Eye (tissue), 1 donor: ENCODE measurements around the gene TESK2.
"Not testable (repeated sequence)": the region's sequence is repeated elsewhere in the genome, so short reads cannot be mapped to it uniquely, and the experiment has no call there.

Experiments used
- DNase-seq: peaks from one replicate; pipeline ENCODE4 v3.0.0-alpha.2; 2015

Gene TESK2, protein sequence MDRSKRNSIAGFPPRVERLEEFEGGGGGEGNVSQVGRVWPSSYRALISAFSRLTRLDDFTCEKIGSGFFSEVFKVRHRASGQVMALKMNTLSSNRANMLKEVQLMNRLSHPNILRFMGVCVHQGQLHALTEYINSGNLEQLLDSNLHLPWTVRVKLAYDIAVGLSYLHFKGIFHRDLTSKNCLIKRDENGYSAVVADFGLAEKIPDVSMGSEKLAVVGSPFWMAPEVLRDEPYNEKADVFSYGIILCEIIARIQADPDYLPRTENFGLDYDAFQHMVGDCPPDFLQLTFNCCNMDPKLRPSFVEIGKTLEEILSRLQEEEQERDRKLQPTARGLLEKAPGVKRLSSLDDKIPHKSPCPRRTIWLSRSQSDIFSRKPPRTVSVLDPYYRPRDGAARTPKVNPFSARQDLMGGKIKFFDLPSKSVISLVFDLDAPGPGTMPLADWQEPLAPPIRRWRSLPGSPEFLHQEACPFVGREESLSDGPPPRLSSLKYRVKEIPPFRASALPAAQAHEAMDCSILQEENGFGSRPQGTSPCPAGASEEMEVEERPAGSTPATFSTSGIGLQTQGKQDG

DNA sequence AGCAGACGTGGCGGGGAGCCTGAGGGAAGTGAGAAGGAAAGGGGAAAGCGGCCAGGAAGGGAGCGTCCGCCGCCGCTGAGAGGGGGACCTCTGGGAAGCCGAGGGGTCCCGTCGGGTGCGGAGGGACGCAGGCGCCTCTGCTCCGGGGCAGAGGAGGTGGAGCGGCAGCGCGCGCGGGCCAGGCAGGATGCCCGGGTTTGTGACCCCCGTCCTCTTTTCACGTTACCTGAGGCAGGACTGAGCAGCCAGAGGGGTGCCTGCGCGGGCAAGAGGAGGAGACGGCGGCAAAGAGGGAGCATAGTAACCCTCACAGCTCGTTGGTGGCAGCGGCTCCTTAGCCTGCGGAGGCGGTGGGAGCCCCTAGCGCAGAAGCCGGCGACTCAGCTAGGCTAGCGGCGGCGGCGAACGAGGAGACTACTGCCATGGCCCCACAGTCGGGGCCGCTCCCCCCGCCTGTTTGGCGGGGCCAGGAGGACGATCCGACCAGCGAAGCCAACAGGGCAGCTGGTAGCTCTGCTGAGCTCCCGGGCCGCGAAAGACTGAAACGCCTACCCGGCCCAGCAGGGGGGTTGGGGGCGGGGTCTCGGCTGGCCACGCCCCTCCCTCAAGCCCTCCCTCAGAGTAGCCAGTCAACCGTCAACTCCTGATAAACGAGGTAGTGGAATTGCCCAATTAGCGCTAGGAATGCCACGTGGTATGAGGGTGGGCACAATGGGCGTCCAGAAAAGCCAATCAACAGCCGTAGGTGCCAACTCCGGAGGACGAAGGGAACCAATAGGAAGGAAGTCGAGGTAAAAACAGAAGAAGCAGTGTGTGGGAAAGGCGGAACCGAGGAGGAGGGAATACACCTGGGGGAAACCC is at the start of gene TESK2:
TESK2 (minus strand) TSS at position 538 of the 861 bp plus-strand sequence. CDS start 33,378 bp downstream, outside the sequence.
- peak; percentile 99 for DNase-seq

DNA sequence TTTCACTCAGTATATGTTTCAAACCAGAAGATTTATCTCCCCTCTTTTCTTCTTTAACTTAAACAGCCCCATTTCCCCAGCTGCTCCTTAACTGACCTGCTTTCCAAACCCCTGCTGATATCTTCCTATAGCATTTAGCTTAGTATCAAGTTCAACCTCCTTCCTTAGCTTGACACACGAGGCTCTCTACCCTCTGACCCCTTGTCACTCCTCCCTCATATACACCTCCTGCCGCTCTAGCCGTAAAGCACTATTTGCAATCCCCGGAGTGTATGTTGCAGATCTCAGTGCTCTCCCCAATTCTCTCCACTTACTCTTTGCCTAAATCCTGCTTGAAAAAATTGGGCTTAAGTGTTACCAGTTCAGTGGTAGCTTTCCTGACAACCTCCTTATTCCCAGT is 45.9 kb upstream of the TESK2 start:
- DNase-seq = peak; percentile 18

DNA sequence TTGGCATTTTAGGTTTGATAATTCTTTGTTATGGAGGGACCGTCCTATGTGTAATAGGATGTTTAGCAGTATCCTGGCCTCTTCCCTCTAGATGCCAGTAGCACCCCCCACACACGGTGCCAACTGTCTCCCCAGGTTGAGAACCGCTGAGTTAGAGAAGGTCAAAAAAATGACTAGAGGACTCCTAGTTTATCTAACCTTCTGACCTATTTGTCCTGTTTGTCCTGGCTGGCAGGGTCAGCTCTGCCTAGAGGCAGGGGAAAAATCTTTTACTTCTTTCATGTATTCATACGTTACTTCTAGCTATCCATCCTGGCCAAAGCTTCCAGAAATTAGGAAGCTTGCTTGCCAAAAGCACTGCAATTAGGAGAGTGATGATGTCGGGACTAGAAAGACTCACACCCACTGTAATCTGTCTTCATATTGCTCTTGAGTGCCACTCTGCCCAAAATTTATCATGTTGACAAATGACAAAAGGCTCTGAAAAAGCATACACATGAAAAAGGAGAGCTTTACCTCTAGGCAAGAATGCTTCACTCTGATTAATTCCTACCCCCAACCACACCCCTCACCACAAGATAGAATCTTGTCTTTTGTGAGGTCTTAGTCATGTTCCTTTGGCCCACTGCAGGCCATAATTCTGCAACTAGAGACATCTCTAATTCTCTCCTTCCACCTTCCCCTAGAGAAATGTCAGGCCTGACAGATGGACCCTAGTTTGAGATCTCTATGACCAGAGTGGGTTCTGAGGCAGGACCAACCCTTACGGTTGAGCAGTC is 45.2 kb upstream of the TESK2 start:
- no peak for DNase-seq

DNA sequence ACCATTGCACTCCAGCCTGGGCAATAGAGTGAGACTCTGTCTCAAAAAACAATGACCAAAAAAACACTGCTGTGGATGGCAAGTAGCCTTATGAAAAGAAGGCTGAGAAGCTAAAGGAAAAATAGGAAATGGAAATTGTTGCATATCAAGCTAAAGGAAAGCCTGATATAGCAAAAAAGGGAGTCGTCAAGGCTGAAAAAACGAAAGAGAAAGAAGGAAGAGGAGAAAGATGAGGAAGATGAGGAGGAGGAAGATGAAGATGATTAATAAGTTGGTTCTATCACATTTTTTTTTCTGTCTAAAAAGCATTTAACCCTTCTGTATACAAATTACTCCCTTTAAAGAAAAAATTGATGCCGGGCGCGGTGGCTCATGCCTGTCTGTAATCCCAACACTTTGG is 40.9 kb upstream of the TESK2 start:
- DNase-seq = no peak

DNA sequence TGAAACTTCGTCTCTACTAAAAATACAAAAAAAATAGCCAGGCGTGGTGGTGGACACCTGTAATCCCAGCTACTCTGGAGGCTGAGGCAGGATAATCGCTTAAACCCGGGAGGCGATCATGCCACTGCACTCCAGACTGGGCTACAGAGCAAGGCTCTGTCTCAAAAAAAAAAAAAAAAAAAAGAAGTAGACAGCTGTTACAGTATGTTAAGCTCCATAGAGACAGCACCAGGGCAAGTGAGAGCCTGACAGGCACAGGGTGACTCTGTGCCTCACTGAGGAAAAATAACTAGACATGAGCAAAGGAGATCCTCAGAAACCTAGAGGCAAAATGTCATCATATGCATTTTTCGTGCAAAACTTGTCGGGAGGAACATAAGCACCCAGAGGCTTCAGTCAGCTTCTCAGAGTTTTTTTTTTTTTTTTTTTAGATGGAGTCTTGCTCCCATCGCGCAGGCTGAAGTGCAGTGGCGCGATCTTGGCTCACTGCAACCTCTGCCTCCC is 39.7 kb upstream of the TESK2 start:
- no peak for DNase-seq

DNA sequence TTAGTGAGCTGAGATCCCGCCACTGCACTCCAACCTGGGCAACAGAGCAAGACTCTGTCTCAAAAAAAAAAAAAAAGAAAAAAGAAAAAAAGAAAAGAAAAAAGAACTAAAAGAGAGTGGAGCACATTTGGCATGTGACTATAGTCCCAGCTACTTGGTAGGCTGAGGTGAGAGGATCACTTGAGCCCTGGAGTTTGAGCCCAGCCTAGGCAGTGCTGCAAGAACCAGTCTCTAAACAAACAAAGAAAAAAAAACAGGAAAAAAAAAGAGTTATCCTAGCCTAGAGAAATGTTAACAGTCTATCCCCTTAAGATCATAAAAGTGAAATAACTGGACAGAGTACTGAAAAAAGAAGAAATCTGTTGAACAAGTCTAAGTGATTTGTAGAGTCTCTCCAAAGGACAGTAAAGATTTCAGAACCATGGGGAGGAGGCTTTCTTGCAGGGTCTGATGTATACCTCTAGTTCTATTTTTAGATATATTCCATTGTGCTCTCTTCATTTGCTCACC is 35.2 kb upstream of the TESK2 start:
- no peak for DNase-seq

DNA sequence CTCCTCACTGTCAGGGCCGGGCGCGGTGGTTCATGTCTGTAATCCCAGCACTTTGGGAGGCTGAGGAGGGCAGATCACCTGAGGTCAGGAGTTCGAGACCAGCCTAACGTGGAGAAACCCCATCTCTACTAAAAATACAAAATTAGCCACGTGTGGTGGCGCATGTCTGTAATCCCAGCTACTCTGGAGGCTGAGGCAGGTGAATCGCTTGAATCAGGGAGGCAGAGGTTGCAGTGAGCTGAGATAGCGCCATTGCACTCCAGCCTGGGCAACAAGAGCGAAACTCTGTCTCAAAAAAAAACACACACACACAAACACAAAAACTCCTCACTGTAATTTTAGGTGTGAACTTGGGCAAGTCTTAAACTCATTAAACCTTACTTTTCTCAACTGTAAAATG is 33.0 kb upstream of the TESK2 start:
- not testable (repeated sequence) for DNase-seq

DNA sequence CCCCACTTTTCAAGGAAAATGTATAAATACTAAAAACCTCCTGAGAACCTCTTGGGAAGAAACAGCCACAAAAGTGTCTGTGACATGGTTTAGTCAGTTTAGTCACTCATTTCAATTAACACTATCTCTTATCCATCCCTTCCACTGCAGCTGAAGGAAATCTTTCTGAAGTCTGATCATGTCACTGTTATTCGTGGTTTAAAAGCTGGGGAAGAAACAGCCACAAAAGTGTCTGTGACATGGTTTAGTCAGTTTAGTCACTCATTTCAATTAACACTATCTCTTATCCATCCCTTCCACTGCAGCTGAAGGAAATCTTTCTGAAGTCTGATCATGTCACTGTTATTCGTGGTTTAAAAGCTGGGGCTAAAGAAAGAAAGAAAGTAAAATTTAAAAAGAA is 32.6 kb upstream of the TESK2 start:
- not testable (repeated sequence) for DNase-seq

DNA sequence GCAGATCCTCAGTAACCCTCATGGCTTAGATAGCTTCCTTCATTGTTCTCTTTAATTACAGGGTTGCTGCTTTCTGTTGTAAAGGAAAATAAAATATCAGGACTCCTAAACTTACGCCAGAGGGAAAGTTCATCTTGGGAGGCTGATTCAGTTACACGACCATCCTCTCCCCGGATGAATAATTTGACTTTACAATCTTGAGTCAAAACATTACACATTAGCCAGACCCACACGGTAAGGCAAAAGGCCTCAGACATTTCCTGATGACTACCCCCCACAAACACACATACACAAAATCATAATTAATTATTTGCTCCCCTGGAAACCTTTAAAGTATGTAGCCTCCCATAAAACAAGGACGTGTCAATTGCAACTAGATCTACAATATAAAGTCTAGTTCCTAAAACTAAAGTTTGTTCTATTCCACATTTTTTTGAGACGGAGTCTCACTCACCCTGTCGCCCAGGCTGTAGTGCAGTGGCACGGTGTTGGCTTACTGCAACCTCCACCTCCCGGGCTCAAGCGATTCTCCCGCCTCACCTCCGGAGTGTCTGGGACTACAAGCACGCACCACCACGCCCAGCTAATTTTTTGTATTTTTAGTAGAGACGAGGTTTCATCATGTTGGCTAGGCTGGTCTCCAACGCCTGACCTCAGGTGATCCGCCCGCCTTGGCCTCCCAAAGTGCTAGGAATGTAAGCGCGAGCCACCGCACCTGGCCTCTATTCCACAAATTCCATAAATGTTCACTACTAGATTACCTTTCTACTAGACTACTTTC is 31.6 kb upstream of the TESK2 start:
- DNase-seq = no peak

DNA sequence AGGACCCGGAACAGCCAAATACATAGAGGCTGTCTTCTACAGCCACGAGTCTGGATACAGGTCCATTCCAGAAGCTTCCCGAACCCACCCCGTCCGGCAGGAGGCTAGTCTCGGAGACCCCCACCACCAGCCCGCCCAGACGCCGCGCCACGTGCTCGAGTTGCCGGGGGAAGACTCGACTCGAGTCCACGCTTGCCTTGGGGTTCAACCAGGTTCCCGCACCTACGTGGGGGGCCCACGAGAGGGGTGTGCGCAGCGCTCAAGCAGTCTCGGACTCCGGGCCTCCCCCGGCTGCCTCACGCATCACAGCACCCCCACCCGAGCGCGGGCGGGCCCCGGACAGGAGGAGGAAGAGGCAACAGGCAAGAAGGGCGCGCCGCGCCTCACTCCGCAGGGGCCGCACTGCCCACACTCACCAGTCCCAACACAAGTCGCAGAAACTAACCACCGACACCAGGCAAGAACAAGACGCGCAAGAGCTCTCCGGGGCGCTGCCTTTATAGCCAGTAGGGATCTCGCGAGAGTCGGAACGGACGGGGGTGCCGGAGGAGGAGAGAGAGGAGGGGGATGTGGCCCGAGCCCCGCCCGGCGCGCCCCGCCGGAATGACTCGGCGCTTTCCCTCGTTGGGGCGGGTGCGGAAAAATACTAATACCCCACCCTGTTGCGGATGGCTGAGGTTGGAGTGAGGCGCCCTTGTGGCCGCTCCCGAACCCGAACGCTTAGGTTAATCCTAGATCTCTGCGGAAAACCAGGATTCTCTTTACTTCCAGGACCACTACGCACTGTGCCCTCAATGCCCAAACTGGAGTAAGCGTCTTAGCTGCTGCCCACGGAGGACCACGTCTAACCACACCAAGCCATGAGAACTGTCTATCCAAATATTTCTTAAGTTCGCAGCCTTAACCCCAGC is 30.7 kb upstream of the TESK2 start, which contains the start of gene PRDX1:
PRDX1 (minus strand) TSS at position 472 of the 911 bp plus-strand sequence. CDS start 2,841 bp downstream, outside the sequence.
- peak; percentile 99 for DNase-seq

DNA sequence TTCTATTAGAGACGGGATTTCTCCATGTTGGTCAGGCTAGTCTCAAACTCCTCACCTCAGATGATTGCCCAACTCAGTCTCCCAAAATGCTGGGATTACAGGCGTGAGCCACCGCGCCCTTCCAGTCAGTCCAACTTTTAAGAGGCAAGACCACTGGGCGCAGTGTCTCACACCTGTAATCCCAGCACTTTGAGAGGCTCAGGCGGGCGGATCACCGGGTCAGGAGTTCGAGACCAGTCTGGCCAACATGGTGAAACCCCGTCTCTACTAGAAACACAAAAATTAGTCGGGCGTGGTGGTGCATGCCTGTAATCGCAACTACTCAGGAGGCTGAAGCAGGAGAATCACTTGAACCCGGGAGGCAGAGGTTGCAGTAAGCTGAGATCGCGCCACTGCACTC is 28.8 kb upstream of the TESK2 start:
- DNase-seq = not testable (repeated sequence)

DNA sequence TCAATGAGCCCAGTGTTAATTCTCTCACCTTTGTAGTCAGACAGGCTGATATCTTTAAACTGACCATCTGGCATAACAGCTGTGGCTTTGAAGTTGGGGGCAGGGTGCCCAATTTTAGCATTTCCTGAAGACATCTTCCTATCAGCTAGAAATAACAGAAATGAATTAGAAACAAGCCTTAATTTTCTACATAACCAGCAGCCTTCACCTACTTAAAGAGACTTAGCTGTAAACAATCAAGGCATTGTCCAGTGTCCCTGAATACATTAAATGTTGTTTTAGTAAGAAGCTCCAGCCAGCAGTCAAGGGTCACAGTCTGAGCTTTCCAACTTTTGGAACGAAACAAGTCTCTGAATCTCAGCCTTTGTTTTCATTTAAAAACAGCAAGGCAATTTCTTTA is 27.9 kb upstream of the TESK2 start:
- DNase-seq = peak; percentile 39

DNA sequence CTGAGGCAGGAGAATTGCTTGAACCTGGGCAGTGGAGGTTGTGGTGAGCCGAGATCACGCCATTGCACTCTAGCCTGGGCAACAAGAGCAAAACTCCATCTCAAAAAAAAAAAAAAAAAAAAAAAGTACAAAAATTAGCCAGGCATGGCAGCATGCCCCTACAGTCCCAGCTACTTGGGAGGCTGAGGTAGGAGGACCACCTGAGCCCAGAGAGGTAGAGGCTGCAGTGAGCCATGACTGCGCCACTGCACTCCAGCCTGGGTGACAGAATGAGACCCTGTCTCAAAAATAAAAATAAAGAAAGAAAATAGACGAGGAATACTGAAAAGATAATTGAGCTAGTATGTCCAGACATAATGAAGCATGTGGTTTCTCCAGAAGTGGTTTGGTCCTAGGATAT is 27.4 kb upstream of the TESK2 start:
- DNase-seq = not testable (repeated sequence)

DNA sequence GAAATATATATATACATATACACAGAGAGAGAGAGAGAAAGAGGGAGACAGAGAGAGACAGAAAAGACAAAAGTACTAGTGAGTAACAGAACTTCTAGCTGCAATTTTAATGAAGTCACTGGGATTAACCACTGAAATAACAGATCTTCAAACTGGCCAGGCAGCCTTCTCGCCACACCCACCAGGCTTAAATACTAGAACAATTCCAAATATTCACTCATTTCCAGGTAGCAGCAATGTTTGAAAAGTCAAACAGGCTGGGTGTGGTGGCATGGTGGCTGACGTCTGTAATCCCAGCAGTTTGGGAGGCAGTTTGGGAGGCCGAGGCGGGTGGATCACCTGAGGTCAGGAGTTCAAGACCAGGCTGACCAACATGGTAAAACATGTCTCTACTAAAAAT is 25.5 kb upstream of the TESK2 start:
- DNase-seq = no peak

DNA sequence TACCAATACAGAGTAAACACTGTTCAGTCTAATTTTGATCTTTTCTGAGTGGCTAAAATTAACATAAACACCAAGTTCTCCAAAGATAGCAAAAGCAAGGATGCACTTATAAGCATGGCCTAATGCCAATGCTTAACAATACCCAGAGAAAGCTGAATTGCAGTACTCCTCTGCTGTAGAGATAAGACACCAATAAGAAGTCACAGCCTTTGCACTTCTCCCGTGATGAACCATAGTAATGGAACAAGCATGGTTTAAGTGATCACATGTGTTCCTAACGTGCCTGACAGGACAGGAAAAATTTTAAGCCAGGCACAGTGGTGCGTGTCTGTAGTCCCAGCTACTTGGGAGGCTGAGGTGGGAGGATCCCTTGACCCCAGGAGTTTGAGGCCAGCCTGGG is 25.1 kb upstream of the TESK2 start:
- no peak for DNase-seq

DNA sequence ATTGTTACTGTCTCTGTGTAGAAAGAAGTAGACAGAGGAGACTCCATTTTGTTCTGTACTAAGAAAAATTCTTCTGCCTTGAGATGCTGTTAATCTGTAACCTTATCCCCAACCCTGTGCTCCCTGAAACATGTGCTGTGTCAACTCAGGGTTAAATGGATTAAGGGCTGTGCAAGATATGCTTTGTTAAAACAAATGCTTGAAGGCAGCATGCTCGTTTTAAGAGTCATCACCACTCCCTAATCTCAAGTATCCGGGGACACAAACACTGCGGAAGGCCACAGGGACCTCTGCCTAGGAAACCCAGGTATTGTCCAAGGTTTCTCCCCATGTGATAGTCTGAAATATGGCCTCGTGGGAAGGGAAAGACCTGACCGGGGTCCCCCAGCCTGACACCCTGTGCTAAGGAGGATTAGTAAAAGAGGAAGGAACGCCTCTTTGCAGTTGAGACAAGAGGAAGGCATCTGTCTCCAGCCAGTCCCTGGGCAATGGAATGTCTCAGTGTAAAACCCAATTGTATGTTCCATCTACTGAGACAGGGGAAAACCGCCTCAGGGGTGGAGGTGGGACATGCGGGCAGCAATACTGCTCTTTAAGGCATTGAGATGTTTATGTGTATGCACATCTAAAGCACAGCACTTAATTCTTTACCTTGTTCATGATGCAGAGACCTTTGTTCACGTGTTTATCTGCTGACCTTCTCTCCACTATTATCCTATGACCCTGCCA is 22.7 kb upstream of the TESK2 start:
- not testable (repeated sequence) for DNase-seq

DNA sequence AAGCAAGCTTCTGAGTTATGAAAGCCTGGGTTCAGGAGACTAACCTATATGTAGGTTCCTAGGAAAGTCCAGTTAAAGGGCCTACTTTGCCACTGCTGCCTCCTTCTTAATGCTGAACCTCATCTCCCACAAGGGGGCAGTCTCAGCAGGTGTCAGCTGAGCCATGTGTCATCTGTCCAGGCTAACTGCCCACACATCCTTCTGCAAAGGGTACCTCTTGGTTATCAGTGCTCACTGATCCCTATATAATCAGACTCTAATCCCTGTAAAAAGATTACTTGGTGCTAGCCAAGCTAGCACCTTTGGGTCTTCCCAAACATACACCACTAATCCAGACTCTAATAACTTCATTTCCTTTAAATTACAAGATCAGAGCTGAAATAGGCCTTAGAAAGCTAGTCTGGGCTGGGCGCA is 21.7 kb upstream of the TESK2 start:
- DNase-seq = peak; percentile 81

DNA sequence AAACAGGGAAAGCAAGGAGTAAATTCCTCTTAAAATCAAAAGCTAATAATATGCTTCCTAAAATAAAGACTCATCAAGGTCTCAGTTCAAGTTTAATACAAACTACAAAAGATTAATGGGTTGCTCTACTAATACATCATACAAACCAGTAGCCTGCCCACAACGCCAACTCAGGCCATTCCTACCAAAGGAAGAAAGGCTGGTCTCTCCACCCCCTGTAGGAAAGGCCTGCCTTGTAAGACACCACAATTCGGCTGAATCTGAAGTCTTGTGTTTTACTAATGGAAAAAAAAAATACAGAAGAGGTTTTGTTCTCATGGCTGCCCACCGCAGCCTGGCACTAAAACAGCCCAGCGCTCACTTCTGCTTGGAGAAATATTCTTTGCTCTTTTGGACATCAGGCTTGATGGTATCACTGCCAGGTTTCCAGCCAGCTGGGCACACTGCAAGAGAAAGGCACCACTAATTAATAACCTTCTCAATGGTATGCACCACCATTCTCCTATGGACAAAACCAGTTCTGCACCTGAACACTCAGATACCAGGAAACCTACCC is 20.1 kb upstream of the TESK2 start:
- DNase-seq = no peak
